ENCODE data around the gene EHMT1.

DNA sequence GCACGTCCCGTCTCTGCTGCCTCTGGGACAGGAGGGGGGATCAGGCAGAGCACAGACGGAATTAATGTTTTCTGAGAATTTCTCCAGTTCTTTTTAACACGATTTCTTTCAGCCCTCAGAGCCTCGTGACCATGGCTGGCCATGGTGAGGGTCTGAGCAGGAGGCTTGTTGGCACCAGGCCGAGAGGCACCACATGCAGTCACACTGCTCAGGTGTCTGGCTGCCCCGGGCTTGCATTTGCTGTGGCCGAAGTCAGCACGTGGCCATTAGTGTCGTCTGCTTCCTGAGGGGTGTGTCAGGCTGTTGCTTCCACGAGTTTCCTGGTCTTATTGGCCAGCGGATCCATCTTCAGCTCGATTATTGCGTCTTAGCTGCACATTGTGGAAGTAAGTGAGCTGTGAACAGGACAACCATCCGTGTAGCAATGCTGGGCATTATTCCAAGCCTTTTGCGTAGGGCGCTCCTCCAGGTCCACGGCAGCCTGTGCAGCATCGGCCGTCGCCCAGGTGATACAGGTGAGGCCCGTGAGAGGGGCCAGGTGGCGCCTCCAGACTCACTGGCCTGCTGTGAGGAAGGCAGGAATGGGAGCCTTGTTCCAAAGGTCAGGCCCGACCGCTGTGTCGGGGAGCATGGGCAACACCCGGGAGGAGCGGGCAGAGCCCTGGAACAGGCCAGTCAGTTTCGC lies 144.6 kb downstream of the EHMT1 start:
- TF ChIP-seq, protein P1, sequence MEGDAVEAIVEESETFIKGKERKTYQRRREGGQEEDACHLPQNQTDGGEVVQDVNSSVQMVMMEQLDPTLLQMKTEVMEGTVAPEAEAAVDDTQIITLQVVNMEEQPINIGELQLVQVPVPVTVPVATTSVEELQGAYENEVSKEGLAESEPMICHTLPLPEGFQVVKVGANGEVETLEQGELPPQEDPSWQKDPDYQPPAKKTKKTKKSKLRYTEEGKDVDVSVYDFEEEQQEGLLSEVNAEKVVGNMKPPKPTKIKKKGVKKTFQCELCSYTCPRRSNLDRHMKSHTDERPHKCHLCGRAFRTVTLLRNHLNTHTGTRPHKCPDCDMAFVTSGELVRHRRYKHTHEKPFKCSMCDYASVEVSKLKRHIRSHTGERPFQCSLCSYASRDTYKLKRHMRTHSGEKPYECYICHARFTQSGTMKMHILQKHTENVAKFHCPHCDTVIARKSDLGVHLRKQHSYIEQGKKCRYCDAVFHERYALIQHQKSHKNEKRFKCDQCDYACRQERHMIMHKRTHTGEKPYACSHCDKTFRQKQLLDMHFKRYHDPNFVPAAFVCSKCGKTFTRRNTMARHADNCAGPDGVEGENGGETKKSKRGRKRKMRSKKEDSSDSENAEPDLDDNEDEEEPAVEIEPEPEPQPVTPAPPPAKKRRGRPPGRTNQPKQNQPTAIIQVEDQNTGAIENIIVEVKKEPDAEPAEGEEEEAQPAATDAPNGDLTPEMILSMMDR (IDR thresholded peaks at IDR 0.05), result no peak
- no peak for TF ChIP-seq POLR2A (IDR thresholded peaks at IDR 0.05)

All from right lobe of liver (tissue), 4 donors.